ENCODE data around the gene LRRC63. TPM values are rescaled to one million over a fixed set of nuclear protein-coding genes. Genes with fewer than 3 reads are reported as not detected.

Gene LRRC63
- total and polyA plus RNA-seq, 9 of the 15 experiments (the other 6 are each of a cell fraction or from before 2014, with no cell fraction given), result 0.07 to 0.41 (median 0.24) TPM; not detected in 1

DNA sequence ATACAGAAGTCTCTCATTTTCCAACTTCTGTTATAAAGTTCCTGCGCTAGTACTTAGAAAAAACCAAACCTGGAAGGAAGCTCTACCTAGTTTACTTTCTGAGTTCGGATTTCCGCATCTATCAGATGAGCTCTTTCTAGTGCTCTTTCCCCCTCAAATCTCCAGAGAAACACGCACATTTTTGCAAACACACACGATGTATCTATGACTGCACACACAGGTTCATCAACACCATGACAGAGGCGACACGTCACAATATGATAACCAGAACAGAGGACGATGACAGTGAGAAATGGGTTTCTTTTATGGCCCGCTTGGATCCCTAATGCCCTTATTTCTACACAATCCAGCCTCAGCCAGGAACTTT, 629 bp upstream of the LRRC63 start (continued):
- TF ChIP-seq NKRF (IDR thresholded peaks at IDR 0.05; ENCODE audit: borderline replicate concordance) (no peak), CREB1 (IDR thresholded peaks at IDR 0.05) (peak; percentile 94), CREB1 (CRISPR knock-in tag; IDR thresholded peaks at IDR 0.05) (peak; percentile 66; the same call in 1 of the 2 replicates), CBX8 (IDR thresholded peaks at IDR 0.05; ENCODE audit: borderline replicate concordance, extremely low read depth, low read depth, low read length, poor library complexity, severe bottlenecking) (no peak), ZNF134 (CRISPR knock-in tag; conservative IDR thresholded peaks at IDR 0.05) (no peak), TBL1XR1 (IDR thresholded peaks at IDR 0.05; ENCODE audit: low read length in 2 of 2) (no peak; a peak in 1 of 4 replicates), TCFL5 (CRISPR knock-in tag; conservative IDR thresholded peaks at IDR 0.05) (no peak), MEF2A (IDR thresholded peaks at IDR 0.05; ENCODE audit: control insufficient read depth, low read depth, low read length) (no peak), CREM (IDR thresholded peaks at IDR 0.05; ENCODE audit: low read depth) (peak; percentile 95), USF1 (CRISPR knock-in tag; IDR thresholded peaks at IDR 0.05) (no peak), KAT7 (CRISPR knock-in tag; IDR thresholded peaks at IDR 0.05; ENCODE audit: borderline replicate concordance) (no peak), ZSCAN29 (IDR thresholded peaks at IDR 0.05) (no peak), THAP12 (CRISPR knock-in tag; IDR thresholded peaks at IDR 0.05) (no peak), CBX2 (IDR thresholded peaks at IDR 0.05; ENCODE audit: insufficient read depth, low read length, poor library complexity, severe bottlenecking) (no peak), ZBTB9 (CRISPR knock-in tag; IDR thresholded peaks at IDR 0.05) (no peak), NCOA1 (IDR thresholded peaks at IDR 0.05; ENCODE audit: low read depth) (peak; percentile 72; the same call in 1 of the 2 replicates), ZEB2 (IDR thresholded peaks at IDR 0.05) (no peak), POLR2AphosphoS5 (IDR thresholded peaks at IDR 0.05; ENCODE audit: control insufficient read depth, insufficient read depth, low read depth, low read length) (peak; percentile 51; the same call in 1 of the 2 replicates), ZNF76 (CRISPR knock-in tag; IDR thresholded peaks at IDR 0.05; ENCODE audit: borderline replicate concordance) (no peak), ZNF174 (CRISPR knock-in tag; IDR thresholded peaks at IDR 0.05) (no peak)
- TF ChIP-seq, protein P1, sequence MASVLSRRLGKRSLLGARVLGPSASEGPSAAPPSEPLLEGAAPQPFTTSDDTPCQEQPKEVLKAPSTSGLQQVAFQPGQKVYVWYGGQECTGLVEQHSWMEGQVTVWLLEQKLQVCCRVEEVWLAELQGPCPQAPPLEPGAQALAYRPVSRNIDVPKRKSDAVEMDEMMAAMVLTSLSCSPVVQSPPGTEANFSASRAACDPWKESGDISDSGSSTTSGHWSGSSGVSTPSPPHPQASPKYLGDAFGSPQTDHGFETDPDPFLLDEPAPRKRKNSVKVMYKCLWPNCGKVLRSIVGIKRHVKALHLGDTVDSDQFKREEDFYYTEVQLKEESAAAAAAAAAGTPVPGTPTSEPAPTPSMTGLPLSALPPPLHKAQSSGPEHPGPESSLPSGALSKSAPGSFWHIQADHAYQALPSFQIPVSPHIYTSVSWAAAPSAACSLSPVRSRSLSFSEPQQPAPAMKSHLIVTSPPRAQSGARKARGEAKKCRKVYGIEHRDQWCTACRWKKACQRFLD (CRISPR knock-in tag; IDR thresholded peaks at IDR 0.05), result no peak

All from K562 (cell line).